ENCODE results near the gene SMIM13.

DNA sequence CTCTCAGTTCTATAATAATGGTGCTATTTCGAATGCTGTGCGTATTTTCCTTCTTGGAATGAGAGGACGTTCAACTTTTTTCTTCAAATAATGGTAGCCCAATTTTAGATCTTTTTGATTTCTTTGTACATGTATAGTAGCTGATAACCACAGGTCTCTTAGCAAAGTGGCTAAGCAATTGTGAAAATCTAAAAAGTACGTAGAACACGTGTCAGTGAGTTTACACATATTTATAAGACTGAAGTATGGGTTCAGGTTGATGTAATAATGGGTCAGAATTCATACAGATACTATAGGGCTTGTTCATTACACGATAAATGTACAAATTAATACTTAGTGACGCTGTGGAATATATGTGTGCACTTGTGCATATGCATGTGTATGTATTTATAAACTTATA is 1.3 kb downstream of the SMIM13 start:
- no peak for TF ChIP-seq POLR2A (IDR thresholded peaks at IDR 0.05; ENCODE audit: low read length)
- no peak for TF ChIP-seq KDM5A (IDR thresholded peaks at IDR 0.05)
- no peak for TF ChIP-seq CEBPB (IDR thresholded peaks at IDR 0.05)
- TF ChIP-seq, protein P1, sequence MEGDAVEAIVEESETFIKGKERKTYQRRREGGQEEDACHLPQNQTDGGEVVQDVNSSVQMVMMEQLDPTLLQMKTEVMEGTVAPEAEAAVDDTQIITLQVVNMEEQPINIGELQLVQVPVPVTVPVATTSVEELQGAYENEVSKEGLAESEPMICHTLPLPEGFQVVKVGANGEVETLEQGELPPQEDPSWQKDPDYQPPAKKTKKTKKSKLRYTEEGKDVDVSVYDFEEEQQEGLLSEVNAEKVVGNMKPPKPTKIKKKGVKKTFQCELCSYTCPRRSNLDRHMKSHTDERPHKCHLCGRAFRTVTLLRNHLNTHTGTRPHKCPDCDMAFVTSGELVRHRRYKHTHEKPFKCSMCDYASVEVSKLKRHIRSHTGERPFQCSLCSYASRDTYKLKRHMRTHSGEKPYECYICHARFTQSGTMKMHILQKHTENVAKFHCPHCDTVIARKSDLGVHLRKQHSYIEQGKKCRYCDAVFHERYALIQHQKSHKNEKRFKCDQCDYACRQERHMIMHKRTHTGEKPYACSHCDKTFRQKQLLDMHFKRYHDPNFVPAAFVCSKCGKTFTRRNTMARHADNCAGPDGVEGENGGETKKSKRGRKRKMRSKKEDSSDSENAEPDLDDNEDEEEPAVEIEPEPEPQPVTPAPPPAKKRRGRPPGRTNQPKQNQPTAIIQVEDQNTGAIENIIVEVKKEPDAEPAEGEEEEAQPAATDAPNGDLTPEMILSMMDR (IDR thresholded peaks at IDR 0.05): no peak
- no peak for TF ChIP-seq RNF2 (IDR thresholded peaks at IDR 0.05; ENCODE audit: borderline replicate concordance, low read depth)
- no peak for TF ChIP-seq EHF (CRISPR knock-in tag; IDR thresholded peaks at IDR 0.05)
- TF ChIP-seq RAD21 (conservative IDR thresholded peaks at IDR 0.05 in 1 of 2, IDR thresholded peaks at IDR 0.05 in 1 of 2): no peak
- TF ChIP-seq, protein P2, sequence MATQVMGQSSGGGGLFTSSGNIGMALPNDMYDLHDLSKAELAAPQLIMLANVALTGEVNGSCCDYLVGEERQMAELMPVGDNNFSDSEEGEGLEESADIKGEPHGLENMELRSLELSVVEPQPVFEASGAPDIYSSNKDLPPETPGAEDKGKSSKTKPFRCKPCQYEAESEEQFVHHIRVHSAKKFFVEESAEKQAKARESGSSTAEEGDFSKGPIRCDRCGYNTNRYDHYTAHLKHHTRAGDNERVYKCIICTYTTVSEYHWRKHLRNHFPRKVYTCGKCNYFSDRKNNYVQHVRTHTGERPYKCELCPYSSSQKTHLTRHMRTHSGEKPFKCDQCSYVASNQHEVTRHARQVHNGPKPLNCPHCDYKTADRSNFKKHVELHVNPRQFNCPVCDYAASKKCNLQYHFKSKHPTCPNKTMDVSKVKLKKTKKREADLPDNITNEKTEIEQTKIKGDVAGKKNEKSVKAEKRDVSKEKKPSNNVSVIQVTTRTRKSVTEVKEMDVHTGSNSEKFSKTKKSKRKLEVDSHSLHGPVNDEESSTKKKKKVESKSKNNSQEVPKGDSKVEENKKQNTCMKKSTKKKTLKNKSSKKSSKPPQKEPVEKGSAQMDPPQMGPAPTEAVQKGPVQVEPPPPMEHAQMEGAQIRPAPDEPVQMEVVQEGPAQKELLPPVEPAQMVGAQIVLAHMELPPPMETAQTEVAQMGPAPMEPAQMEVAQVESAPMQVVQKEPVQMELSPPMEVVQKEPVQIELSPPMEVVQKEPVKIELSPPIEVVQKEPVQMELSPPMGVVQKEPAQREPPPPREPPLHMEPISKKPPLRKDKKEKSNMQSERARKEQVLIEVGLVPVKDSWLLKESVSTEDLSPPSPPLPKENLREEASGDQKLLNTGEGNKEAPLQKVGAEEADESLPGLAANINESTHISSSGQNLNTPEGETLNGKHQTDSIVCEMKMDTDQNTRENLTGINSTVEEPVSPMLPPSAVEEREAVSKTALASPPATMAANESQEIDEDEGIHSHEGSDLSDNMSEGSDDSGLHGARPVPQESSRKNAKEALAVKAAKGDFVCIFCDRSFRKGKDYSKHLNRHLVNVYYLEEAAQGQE (IDR thresholded peaks at IDR 0.05): no peak
- no peak for TF ChIP-seq HMGXB4 (CRISPR knock-in tag; IDR thresholded peaks at IDR 0.05; ENCODE audit: borderline replicate concordance)
- no peak for TF ChIP-seq JUN (IDR thresholded peaks at IDR 0.05)
- no peak for TF ChIP-seq EP300 (IDR thresholded peaks at IDR 0.05)
- TF ChIP-seq, protein P3, sequence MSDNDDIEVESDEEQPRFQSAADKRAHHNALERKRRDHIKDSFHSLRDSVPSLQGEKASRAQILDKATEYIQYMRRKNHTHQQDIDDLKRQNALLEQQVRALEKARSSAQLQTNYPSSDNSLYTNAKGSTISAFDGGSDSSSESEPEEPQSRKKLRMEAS (IDR thresholded peaks at IDR 0.05): no peak
- no peak for TF ChIP-seq BHLHE40 (IDR thresholded peaks at IDR 0.05; ENCODE audit: low read depth, low read length)
- no peak for TF ChIP-seq HOXA7 (CRISPR knock-in tag; IDR thresholded peaks at IDR 0.05)

Data from A549 (cell line).